ENCODE measurements around the gene PRDM16.

Gene PRDM16

GRCh38 chr1:3429320-3429719, 360.3 kb downstream of the PRDM16 start:
- FAIRE-seq (no peak), DNase-seq (ENCODE audit: insufficient read length, low spot score) (no peak)
- TF ChIP-seq, protein P1, sequence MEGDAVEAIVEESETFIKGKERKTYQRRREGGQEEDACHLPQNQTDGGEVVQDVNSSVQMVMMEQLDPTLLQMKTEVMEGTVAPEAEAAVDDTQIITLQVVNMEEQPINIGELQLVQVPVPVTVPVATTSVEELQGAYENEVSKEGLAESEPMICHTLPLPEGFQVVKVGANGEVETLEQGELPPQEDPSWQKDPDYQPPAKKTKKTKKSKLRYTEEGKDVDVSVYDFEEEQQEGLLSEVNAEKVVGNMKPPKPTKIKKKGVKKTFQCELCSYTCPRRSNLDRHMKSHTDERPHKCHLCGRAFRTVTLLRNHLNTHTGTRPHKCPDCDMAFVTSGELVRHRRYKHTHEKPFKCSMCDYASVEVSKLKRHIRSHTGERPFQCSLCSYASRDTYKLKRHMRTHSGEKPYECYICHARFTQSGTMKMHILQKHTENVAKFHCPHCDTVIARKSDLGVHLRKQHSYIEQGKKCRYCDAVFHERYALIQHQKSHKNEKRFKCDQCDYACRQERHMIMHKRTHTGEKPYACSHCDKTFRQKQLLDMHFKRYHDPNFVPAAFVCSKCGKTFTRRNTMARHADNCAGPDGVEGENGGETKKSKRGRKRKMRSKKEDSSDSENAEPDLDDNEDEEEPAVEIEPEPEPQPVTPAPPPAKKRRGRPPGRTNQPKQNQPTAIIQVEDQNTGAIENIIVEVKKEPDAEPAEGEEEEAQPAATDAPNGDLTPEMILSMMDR (IDR thresholded peaks at IDR 0.05; ENCODE audit: insufficient read depth, missing control alignments), result no peak

GRCh38 chr1:3429766-3430165, 360.8 kb downstream of the PRDM16 start:
- TF ChIP-seq, protein P1 (IDR thresholded peaks at IDR 0.05; ENCODE audit: insufficient read depth, missing control alignments), result no peak
- no peak for DNase-seq (ENCODE audit: insufficient read length, low spot score)
- FAIRE-seq, result no peak

DNA sequence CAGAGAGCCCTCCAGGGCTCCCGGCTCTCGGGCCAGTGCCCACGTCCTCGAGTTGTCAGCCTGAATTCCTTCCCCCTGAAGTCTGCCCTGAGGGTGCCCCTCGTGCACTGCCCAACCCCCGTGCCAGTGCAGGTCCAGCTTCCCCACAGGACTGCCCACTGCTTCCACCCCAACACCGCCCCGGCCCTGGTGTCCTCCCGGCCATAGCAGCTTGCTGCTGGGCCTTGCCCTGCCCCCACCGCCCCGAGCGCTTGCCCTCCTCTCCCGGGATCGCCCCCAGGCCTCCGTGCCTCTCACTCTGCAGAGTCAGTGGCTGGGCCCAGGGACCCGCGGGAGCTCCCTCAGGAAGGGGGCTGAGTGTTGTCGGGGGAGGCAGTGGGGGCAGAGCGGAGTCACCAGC, 361.4 kb downstream of the PRDM16 start:
- FAIRE-seq, result no peak
- TF ChIP-seq, protein P1 (IDR thresholded peaks at IDR 0.05; ENCODE audit: insufficient read depth, missing control alignments), result no peak
- DNase-seq (ENCODE audit: insufficient read length, low spot score), result no peak

DNA sequence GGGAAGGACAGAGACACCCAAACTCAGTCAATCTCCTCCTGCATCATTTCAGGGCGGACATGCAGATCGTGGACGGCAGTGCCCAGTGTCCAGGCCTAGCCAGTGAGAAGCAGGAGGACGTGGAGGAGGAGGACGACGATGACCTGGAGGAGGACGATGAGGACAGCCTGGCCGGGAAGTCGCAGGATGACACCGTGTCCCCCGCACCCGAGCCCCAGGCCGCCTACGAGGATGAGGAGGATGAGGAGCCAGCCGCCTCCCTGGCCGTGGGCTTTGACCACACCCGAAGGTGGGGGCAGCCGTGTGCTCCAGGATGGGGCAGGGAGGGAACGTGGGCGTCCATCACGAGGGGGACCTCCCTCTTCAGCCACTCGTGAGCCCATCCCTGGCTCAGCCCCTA, 361.8 kb downstream of the PRDM16 start:
- no peak for FAIRE-seq
- TF ChIP-seq, protein P1 (IDR thresholded peaks at IDR 0.05; ENCODE audit: insufficient read depth, missing control alignments), result no peak
- DNase-seq (ENCODE audit: insufficient read length, low spot score), result no peak

DNA sequence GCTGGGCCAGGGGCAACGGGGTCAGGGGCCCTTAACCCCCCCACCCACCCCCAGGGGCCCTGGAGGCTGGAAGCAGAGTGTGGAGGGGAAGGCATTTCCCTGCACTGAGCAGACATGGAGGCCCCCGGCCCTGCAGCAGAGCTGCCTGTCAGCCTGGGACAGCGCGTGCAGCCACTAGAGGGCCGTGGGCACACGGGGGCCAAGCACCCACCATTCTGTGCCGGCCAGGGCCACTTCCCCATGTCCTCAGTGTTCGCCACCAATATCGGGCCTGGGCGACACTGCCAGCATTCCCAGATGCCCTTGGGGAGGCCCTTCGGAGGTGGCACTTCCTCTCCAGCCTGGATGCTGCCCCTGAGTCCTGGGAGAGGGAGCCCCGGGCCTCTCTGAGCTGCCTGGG, 362.3 kb downstream of the PRDM16 start:
- FAIRE-seq (no peak), DNase-seq (ENCODE audit: insufficient read length, low spot score) (no peak)
- TF ChIP-seq, protein P1 (IDR thresholded peaks at IDR 0.05; ENCODE audit: insufficient read depth, missing control alignments), result peak; percentile 14

GRCh38 chr1:3431686-3432085, 362.7 kb downstream of the PRDM16 start:
- TF ChIP-seq, protein P1 (IDR thresholded peaks at IDR 0.05; ENCODE audit: insufficient read depth, missing control alignments), result no peak
- no peak for DNase-seq (ENCODE audit: insufficient read length, low spot score)
- no peak for FAIRE-seq

DNA sequence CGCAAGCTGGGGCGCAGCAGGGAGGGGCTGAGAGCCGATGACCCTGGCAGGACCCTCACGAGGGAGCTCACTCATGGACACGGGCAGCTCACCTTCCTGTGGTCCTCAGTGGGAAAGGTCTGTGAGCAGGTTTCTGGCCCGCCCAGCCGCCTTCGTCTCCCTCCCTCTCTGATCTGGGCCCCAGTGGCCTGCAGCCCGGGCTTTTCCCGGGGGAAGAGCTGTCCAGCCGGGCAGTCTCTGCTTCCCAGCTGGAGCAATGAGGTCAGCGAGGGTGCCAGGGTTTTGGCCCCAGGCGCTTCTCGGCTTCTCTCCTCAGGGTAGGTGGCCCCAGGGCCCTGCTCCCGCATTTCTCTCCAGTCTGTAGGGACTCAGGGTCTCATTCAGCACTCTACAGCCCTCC, 363.3 kb downstream of the PRDM16 start:
- FAIRE-seq (no peak), DNase-seq (ENCODE audit: insufficient read length, low spot score) (no peak)
- TF ChIP-seq, protein P1 (IDR thresholded peaks at IDR 0.05; ENCODE audit: insufficient read depth, missing control alignments), result no peak
